Measurements from ENCODE around the gene CYP3A7. TPM values are rescaled to one million over a fixed set of nuclear protein-coding genes. Genes with fewer than 3 reads are reported as not detected.

The CYP3A7 gene
- total and polyA plus RNA-seq, 2 of the 4 experiments (the other 2 are of a cell fraction): not detected

- no CpG with 5 or more reads among the region's 4 CpGs for WGBS, 2 experiments (ENCODE audit: extremely low coverage in 2 of 2, insufficient read length in 1 of 2)
- no TSS peak for BruUV-seq (replicated peaks)
- TF ChIP-seq MAZ (IDR thresholded peaks at IDR 0.05; ENCODE audit: borderline replicate concordance, low read depth, low read length) (no peak), POLR2A (IDR thresholded peaks at IDR 0.05; ENCODE audit: low read depth, low read length) (no peak), RCOR1 (IDR thresholded peaks at IDR 0.05; ENCODE audit: insufficient replicate concordance, low read length) (no peak), CEBPB (IDR thresholded peaks at IDR 0.05; ENCODE audit: low read depth, low read length) (no peak), MAFK (IDR thresholded peaks at IDR 0.05; ENCODE audit: low read depth, low read length) (no peak), CHD1 (IDR thresholded peaks at IDR 0.05; ENCODE audit: low read depth, low read length) (no peak), RAD21 (IDR thresholded peaks at IDR 0.05; ENCODE audit: low read length) (no peak), FOS (IDR thresholded peaks at IDR 0.05; ENCODE audit: low read depth, low read length) (no peak), CTCF (conservative IDR thresholded peaks at IDR 0.05; ENCODE audit: low read depth, low read length) (no peak), MXI1 (IDR thresholded peaks at IDR 0.05; ENCODE audit: borderline replicate concordance, low read depth, low read length) (no peak), NFE2L2 (IDR thresholded peaks at IDR 0.05; ENCODE audit: low read depth, low read length) (no peak), ELK1 (IDR thresholded peaks at IDR 0.05; ENCODE audit: borderline replicate concordance, low read depth, low read length) (no peak), USF2 (IDR thresholded peaks at IDR 0.05; ENCODE audit: low read depth, low read length) (no peak), RFX5 (IDR thresholded peaks at IDR 0.05; ENCODE audit: low read depth, low read length) (no peak)
- Histone ChIP-seq H2AK5ac (ENCODE audit: low read depth, low read length) (no peak overlapping the region), H3K9me1 (ENCODE audit: insufficient read depth, low read length) (no peaks in the 10 kb centered on the region; the same call in 1 of the 2 replicates), H2BK5ac (ENCODE audit: low read depth, low read length, poor library complexity, severe bottlenecking) (no peak overlapping the region), H2BK15ac (ENCODE audit: low read depth, low read length) (no peak overlapping the region), H3K18ac (ENCODE audit: low read depth, low read length) (no peak overlapping the region), H3K79me1 (ENCODE audit: low read depth in 1 of 2, low read length in 2 of 2) (no peaks in the 10 kb centered on the region), H3K23ac (ENCODE audit: low read depth, low read length) (no peak overlapping the region), H3K4me3 (ENCODE audit: insufficient read depth, low read depth, low read length) (no peak overlapping the region), H3K4ac (ENCODE audit: low read depth, low read length) (no peak overlapping the region), H4K91ac (ENCODE audit: insufficient read depth, low read depth, low read length) (no peak overlapping the region), H3K9ac (ENCODE audit: low read depth, low read length) (no peak overlapping the region), H2AFZ (replicated peaks; ENCODE audit: low read length, poor library complexity) (no peak overlapping the region), H4K8ac (ENCODE audit: low read depth in 2 of 2, low read length in 2 of 2) (no peak overlapping the region), H4K5ac (ENCODE audit: low read depth, low read length) (no peak overlapping the region), H3K27ac (ENCODE audit: insufficient read depth, low read length) (no peak overlapping the region), H3K4me1 (ENCODE audit: control insufficient read depth, insufficient read depth, low read length) (no peaks in the 10 kb centered on the region), H2AK9ac (replicated peaks; ENCODE audit: low read depth, low read length, poor library complexity) (no peak overlapping the region), H3K56ac (ENCODE audit: extremely low read depth, insufficient read depth, low read length) (no peak overlapping the region), H3K27me3 (ENCODE audit: control insufficient read depth, insufficient read depth, low read length) (no peaks in the 10 kb centered on the region; the same call in 1 of the 2 replicates), H2BK120ac (ENCODE audit: low read depth, low read length) (no peak overlapping the region), H2BK20ac (ENCODE audit: low read depth, low read length) (no peak overlapping the region), H3K14ac (replicated peaks; ENCODE audit: low read depth, low read length) (no peak overlapping the region), H3K9me3 (ENCODE audit: control insufficient read depth, insufficient read depth, low read length) (no peaks in the 10 kb centered on the region), H4K20me1 (ENCODE audit: insufficient read depth, low read length) (no peaks in the 10 kb centered on the region), H3K4me2 (ENCODE audit: low read depth, low read length) (no peak overlapping the region), H3K36me3 (ENCODE audit: control insufficient read depth, insufficient read depth, low read length) (no peaks in the 10 kb centered on the region)
- peak; percentile 48; the same call in 1 of the 2 replicates for ATAC-seq (ENCODE audit: low read depth)
- peak; percentile 22 for DNase-seq
- in situ Hi-C loops (cut with MboI; ENCODE audit: low sequenced_read_pairs) (no loop called here), intact Hi-C loops (cut with micrococcal nuclease) (no loop called here), dilution Hi-C loops (cut with HindIII; ENCODE audit: low sequenced_read_pairs, unreplicated experiment) (no loop called here)
- POLR2A ChIA-PET (ENCODE audit: unreplicated experiment): no interaction called here
- CTCF ChIA-PET: no interaction called here
These were observed 56.0 kb downstream of the CYP3A7 start for GRCh38 chr7:99679032-99679399.

Data from IMR-90 (cell line).